NCI-H2107 treated with DMSO at 0.1 percent for 48 hours (cell line): ENCODE measurements around the gene IZUMO2.

ENCODE experiments used
- DNase-seq: peaks from one replicate; lab custom pipeline; 2025; ENCODE audit not compliant: unreplicated experiment; lab: John Stamatoyannopoulos, UW

Gene IZUMO2

GRCh38 chr19:50162988-50163387 lies at the start of gene IZUMO2:
Gene IZUMO2, minus strand, starts transcription at chr19:50163281. Its CDS starts 87 bp downstream, at chr19:50163194.
- no peak for DNase-seq

GRCh38 chr19:50210425-50210824 lies 47.3 kb upstream of the IZUMO2 start:
- DNase-seq = no peak

- DNase-seq = no peak
Measured at GRCh38 chr19:50209131-50209530, 46.0 kb upstream of the IZUMO2 start.

- DNase-seq = no peak
Measured at GRCh38 chr19:50207730-50208129, 44.6 kb upstream of the IZUMO2 start.

- DNase-seq = no peak
Measured at GRCh38 chr19:50206191-50206590, 43.1 kb upstream of the IZUMO2 start.

GRCh38 chr19:50205681-50206138 lies 42.6 kb upstream of the IZUMO2 start:
- no peak for DNase-seq

GRCh38 chr19:50204811-50205675 lies 42.0 kb upstream of the IZUMO2 start:
- peak; percentile 32 for DNase-seq

GRCh38 chr19:50204081-50204428 lies 41.0 kb upstream of the IZUMO2 start:
- DNase-seq = no peak

- DNase-seq = peak; percentile 59
Measured at GRCh38 chr19:50203281-50204080, 40.4 kb upstream of the IZUMO2 start, which contains the start of gene MYH14. Gene MYH14, plus strand, starts transcription at chr19:50203622. Its CDS starts 6,744 bp downstream, at chr19:50210366.

- no peak for DNase-seq
Measured at GRCh38 chr19:50202962-50203280, 39.8 kb upstream of the IZUMO2 start.

- DNase-seq = no peak
Measured at GRCh38 chr19:50202386-50202785, 39.3 kb upstream of the IZUMO2 start.

GRCh38 chr19:50199259-50199555 lies 36.1 kb upstream of the IZUMO2 start:
- DNase-seq = no peak

GRCh38 chr19:50198431-50199258 lies 35.6 kb upstream of the IZUMO2 start:
- DNase-seq = no peak

- DNase-seq = no peak
Measured at GRCh38 chr19:50197348-50197747, 34.3 kb upstream of the IZUMO2 start.

GRCh38 chr19:50196322-50196932 lies 33.3 kb upstream of the IZUMO2 start:
- DNase-seq = no peak

GRCh38 chr19:50195224-50195623 lies 32.1 kb upstream of the IZUMO2 start:
- DNase-seq = no peak

- DNase-seq = no peak
Measured at GRCh38 chr19:50192463-50193211, 29.6 kb upstream of the IZUMO2 start.

- no peak for DNase-seq
Measured at GRCh38 chr19:50191216-50191615, 28.1 kb upstream of the IZUMO2 start.

GRCh38 chr19:50190439-50190891 lies 27.4 kb upstream of the IZUMO2 start:
- no peak for DNase-seq

- no peak for DNase-seq
Measured at GRCh38 chr19:50189331-50189730, 26.2 kb upstream of the IZUMO2 start.
